H1 (cell line): ENCODE data around the gene NTRK1. TPM values are rescaled to one million over a fixed set of nuclear protein-coding genes. Genes with fewer than 3 reads are reported as not detected.

Experiments used
- CTCF ChIA-PET: fragments of 300-600 bp; sonication (Branson Sonifier 250); formaldehyde crosslinking; loops from one replicate; lab custom pipeline; 2021; ENCODE audit not compliant: partially characterized antibody; lab: Charles Lee
- POLR2A ChIA-PET: fragments of 300-600 bp; sonication (Branson Sonifier 250); formaldehyde crosslinking; loops from one replicate; lab custom pipeline; 2021; ENCODE audit warnings: inconsistent platforms; ENCODE audit not compliant: partially characterized antibody; lab: Charles Lee
- DNase-seq, 2 experiments: peaks; one replicate each; pipeline versions ENCODE4 v3.0.0 to v3.0.0-alpha.2; 2010 to 2022; ENCODE audit warnings: low spot score in 2 of 2, low read depth in 1 of 2, mixed read lengths in 1 of 2
- FAIRE-seq: peaks from 2 replicates; lab custom pipeline; 2011; peaks lifted over from hg19 to GRCh38; lab: Jason Lieb, UNC
- H2AFZ ChIP-seq: 2 replicates; pipeline ENCODE4 v1.8.1; 2012; ENCODE audit warnings: low read length, inconsistent platforms
- H2AK5ac ChIP-seq: 2 replicates; pipeline ENCODE4 v1.6.1; 2013; ENCODE audit warnings: low read depth, low read length
- H2BK120ac ChIP-seq: replicated peaks from 2 replicates; pipeline ENCODE3; 2013; ENCODE audit warnings: low read depth, low read length, inconsistent platforms
- H2BK12ac ChIP-seq: 2 replicates; pipeline ENCODE4 v1.6.1; 2013; ENCODE audit warnings: low read depth, low read length
- H2BK15ac ChIP-seq: 2 replicates; pipeline ENCODE4 v1.6.1; 2013; ENCODE audit warnings: low read length
- H2BK20ac ChIP-seq: 2 replicates; pipeline ENCODE4 v1.6.1; 2013; ENCODE audit warnings: low read length
- H2BK5ac ChIP-seq: 2 replicates; pipeline ENCODE4 v1.6.1; 2013; ENCODE audit warnings: low read depth, low read length
- H3K14ac ChIP-seq: 2 replicates; pipeline ENCODE4 v1.6.1; 2013; ENCODE audit warnings: inconsistent platforms; ENCODE audit not compliant: insufficient read length
- H3K18ac ChIP-seq: 2 replicates; pipeline ENCODE4 v1.6.1; 2013; ENCODE audit warnings: low read length; ENCODE audit errors: extremely low read depth
- H3K23ac ChIP-seq: 2 replicates; pipeline ENCODE4 v1.6.1; 2013; ENCODE audit warnings: inconsistent platforms; ENCODE audit not compliant: insufficient read length
- H3K23me2 ChIP-seq: 2 replicates; pipeline ENCODE4 v1.6.1; 2013; ENCODE audit warnings: low read depth, low read length
- H3K27ac ChIP-seq: 2 replicates; pipeline ENCODE4 v1.6.1; 2011; ENCODE audit warnings: low read depth, low read length, inconsistent platforms
- H3K27me3 ChIP-seq, 4 experiments: replicated peaks in 1 of 4; 1 replicate in 1 of 4; 2 replicates in 3 of 4; pipeline versions ENCODE4 v1.6.1 to v1.8.1; 2011 to 2013; ENCODE audit warnings: low read length in 3 of 4, mild to moderate bottlenecking in 3 of 4, inconsistent platforms in 2 of 4, mixed read lengths in 2 of 4, moderate library complexity in 1 of 4; ENCODE audit not compliant: control insufficient read depth in 3 of 4, insufficient read depth in 3 of 4; ENCODE audit errors: extremely low read depth in 1 of 4
- H3K36me3 ChIP-seq, 4 experiments: 2 replicates each; pipeline versions ENCODE4 v1.6.1 to v1.8.1; 2011 to 2013; ENCODE audit warnings: mild to moderate bottlenecking in 4 of 4, low read length in 3 of 4, moderate library complexity in 2 of 4, control low read depth in 1 of 4, inconsistent platforms in 1 of 4; ENCODE audit not compliant: insufficient read depth in 4 of 4, control insufficient read depth in 2 of 4
- H3K4ac ChIP-seq: replicated peaks from 2 replicates; pipeline ENCODE3; 2013; ENCODE audit warnings: low read length, low read depth, mixed read lengths, inconsistent platforms; ENCODE audit not compliant: insufficient read length
- H3K4me1 ChIP-seq, 4 experiments: replicated peaks in 1 of 4; 1 replicate in 1 of 4; 2 replicates in 3 of 4; pipeline versions ENCODE4 v1.6.1 to v1.8.1; 2011 to 2013; ENCODE audit warnings: low read length in 3 of 4, inconsistent platforms in 2 of 4, mixed read lengths in 1 of 4; ENCODE audit not compliant: insufficient read depth in 4 of 4, control insufficient read depth in 3 of 4
- H3K4me2 ChIP-seq, 2 experiments: 2 replicates each; pipeline versions ENCODE4 v1.6.1 to v1.8.1; 2011 to 2013; ENCODE audit warnings: low read depth in 2 of 2, low read length in 2 of 2, control low read depth in 1 of 2, inconsistent platforms in 1 of 2, mild to moderate bottlenecking in 1 of 2; ENCODE audit not compliant: insufficient read depth in 1 of 2
- H3K4me3 ChIP-seq, 4 experiments: fragments of 200-600, 300-600 bp in 1 of 4; sonication (generic), shearing (Covaris generic), sonication (Bioruptor Twin) in 1 of 4; 2 replicates each; pipeline versions ENCODE4 v1.5.1 to v1.8.1; 2011 to 2016; ENCODE audit warnings: low read length in 4 of 4, low read depth in 3 of 4, control low read depth in 2 of 4, inconsistent platforms in 2 of 4, mild to moderate bottlenecking in 2 of 4, mixed read lengths in 1 of 4, moderate library complexity in 1 of 4; ENCODE audit not compliant: insufficient read depth in 2 of 4; ENCODE audit errors: extremely low read depth in 1 of 4
- H3K56ac ChIP-seq: replicated peaks from 2 replicates; pipeline ENCODE3; 2013; ENCODE audit warnings: low read depth, mild to moderate bottlenecking, mixed read lengths, low read length, inconsistent platforms; ENCODE audit not compliant: insufficient read length
- H3K79me1 ChIP-seq: 2 replicates; pipeline ENCODE4 v1.6.1; 2013; ENCODE audit warnings: low read depth, low read length, control low read depth
- H3K79me2 ChIP-seq, 2 experiments: 2 replicates each; pipeline versions ENCODE4 v1.6.1 to v1.8.1; 2012 to 2013; ENCODE audit warnings: low read length in 2 of 2, mild to moderate bottlenecking in 2 of 2, inconsistent platforms in 1 of 2; ENCODE audit not compliant: insufficient read depth in 2 of 2, control insufficient read depth in 1 of 2
- H3K9ac ChIP-seq, 4 experiments: replicated peaks in 1 of 4; 1 replicate in 1 of 4; 2 replicates in 3 of 4; pipeline versions ENCODE4 v1.6.1 to v1.8.1; 2011 to 2013; ENCODE audit warnings: low read depth in 3 of 4, low read length in 3 of 4, control low read depth in 2 of 4, mild to moderate bottlenecking in 2 of 4, moderate library complexity in 2 of 4, inconsistent platforms in 1 of 4; ENCODE audit errors: extremely low read depth in 1 of 4
- H3K9me3 ChIP-seq, 2 experiments: 2 replicates each; pipeline versions ENCODE4 v1.6.1 to v1.8.1; 2012 to 2013; ENCODE audit warnings: mild to moderate bottlenecking in 2 of 2, moderate library complexity in 2 of 2, control low read depth in 1 of 2, inconsistent platforms in 1 of 2, low read depth in 1 of 2, low read length in 1 of 2, mixed read lengths in 1 of 2; ENCODE audit not compliant: insufficient read depth in 2 of 2
- H4K20me1 ChIP-seq, 2 experiments: replicated peaks in 1 of 2; 2 replicates each; pipeline versions ENCODE3 to v1.8.1; 2011 to 2013; ENCODE audit warnings: inconsistent platforms in 2 of 2, low read length in 2 of 2, mild to moderate bottlenecking in 1 of 2; ENCODE audit not compliant: insufficient read depth in 2 of 2, control insufficient read depth in 1 of 2
- H4K5ac ChIP-seq: 2 replicates; pipeline ENCODE4 v1.6.1; 2013; ENCODE audit warnings: low read length, low read depth, mixed read lengths, inconsistent platforms; ENCODE audit not compliant: insufficient read length
- H4K8ac ChIP-seq: 2 replicates; pipeline ENCODE4 v1.8.0; 2013; ENCODE audit warnings: mild to moderate bottlenecking, moderate library complexity, low read length, inconsistent platforms; ENCODE audit not compliant: insufficient read depth; ENCODE audit errors: extremely low read depth
- H4K91ac ChIP-seq: replicated peaks from 2 replicates; pipeline ENCODE3; 2013; ENCODE audit warnings: low read length, mixed read lengths, inconsistent platforms; ENCODE audit not compliant: insufficient read length
- ATF3 ChIP-seq: IDR thresholded peaks from 2 replicates; pipeline ENCODE4 v1.6.1; 2011; ENCODE audit warnings: low read depth, mild to moderate bottlenecking, low read length; ENCODE audit not compliant: insufficient read depth
- CBX8 ChIP-seq: fragments of 300-800, 300-1000 bp; sonication (generic); IDR thresholded peaks from 2 replicates; pipeline ENCODE4 v1.7.1; 2016; ENCODE audit warnings: low read depth, low read length, borderline replicate concordance
- CREB1 ChIP-seq: IDR thresholded peaks from 2 replicates; pipeline ENCODE4 v1.6.1; 2012; ENCODE audit warnings: inconsistent platforms
- GTF2F1 ChIP-seq: IDR thresholded peaks from 2 replicates; pipeline ENCODE4 v1.6.1; 2012; ENCODE audit warnings: low read depth, low read length, improper control_type of control experiment, borderline replicate concordance
- JUN ChIP-seq: IDR thresholded peaks from 2 replicates; pipeline ENCODE4 v1.6.1; 2011; ENCODE audit warnings: low read depth, mild to moderate bottlenecking, improper control_type of control experiment, low read length
- KDM4A ChIP-seq: IDR thresholded peaks from one replicate; pipeline ENCODE4 v1.7.1; 2012; ENCODE audit warnings: low read depth, mild to moderate bottlenecking, moderate library complexity, low read length, inconsistent platforms; ENCODE audit not compliant: severe bottlenecking
- KDM5A ChIP-seq: fragments of 200-600 bp; IDR thresholded peaks from 2 replicates; pipeline ENCODE4 v1.7.1; 2012; ENCODE audit warnings: mild to moderate bottlenecking, low read length, inconsistent platforms, mixed read lengths
- POLR2A ChIP-seq, 2 experiments: IDR thresholded peaks; 1 replicate in 1 of 2; 2 replicates in 1 of 2; pipeline ENCODE4 v1.6.1; 2011; ENCODE audit warnings: low read depth in 2 of 2, low read length in 2 of 2, mild to moderate bottlenecking in 2 of 2; ENCODE audit errors: control extremely low read depth in 1 of 2
- SP1 ChIP-seq: IDR thresholded peaks from 2 replicates; pipeline ENCODE4 v1.6.1; 2011; ENCODE audit warnings: low read depth, low read length
- SP4 ChIP-seq: IDR thresholded peaks from 2 replicates; pipeline ENCODE4 v1.6.1; 2012; ENCODE audit warnings: low read length, inconsistent platforms
- TAF7 ChIP-seq: optimal IDR thresholded peaks from 2 replicates; pipeline ENCODE3; 2011; ENCODE audit warnings: low read depth, mild to moderate bottlenecking, inconsistent platforms, low read length, moderate library complexity, borderline replicate concordance
- USF2 ChIP-seq: IDR thresholded peaks from 2 replicates; pipeline ENCODE4 v1.6.1; 2011; ENCODE audit warnings: low read length, improper control_type of control experiment
- ZNF274 ChIP-seq: IDR thresholded peaks from 2 replicates; pipeline ENCODE4 v1.7.0; 2012; ENCODE audit warnings: low read length, borderline replicate concordance; ENCODE audit errors: extremely low read depth
- WGBS, 2 experiments: shearing (Covaris generic) in 1 of 2; methylation state at CpG; one replicate each; pipeline versions ENCODE4 v1.1.6 to v1.1.7; 2013 to 2015; ENCODE audit warnings: low lambda C conversion rate in 2 of 2, mixed read lengths in 2 of 2, inconsistent platforms in 1 of 2, low coverage in 1 of 2, missing lambda C conversion rate in 1 of 2; ENCODE audit not compliant: insufficient replicate concordance in 2 of 2, insufficient coverage in 1 of 2, insufficient read length in 1 of 2; ENCODE audit errors: extremely low coverage in 1 of 2, missing lambda C conversion rate in 1 of 2; 5-methylcytosine and 5-hydroxymethylcytosine counted together
- polyA plus RNA-seq, 7 experiments: library from polyadenylated mRNA; depleted of rRNA in 3 of 7; stranded (reverse) in 5 of 7; unstranded in 2 of 7; fragments of >200 nt in 5 of 7; fragments of 200-250 nt in 2 of 7; gene quantifications; 1 replicate in 5 of 7; 2 replicates in 1 of 7; 4 replicates in 1 of 7; pipeline versions ENCODE4 v1.2.1 to v1.2.3, GENCODE V29; 2011 to 2013; ENCODE audit warnings: missing spikeins in 2 of 7, mixed read lengths in 2 of 7
- total RNA-seq: library from RNA; stranded (reverse); fragmentation: NEBNext Ultra II Directional; extraction: Animal tissue kit (Norgen Biotek cat#: 25700); gene quantifications from 2 replicates; pipeline ENCODE4 v1.2.1, GENCODE V29; 2021

The NTRK1 gene
- total and polyA plus RNA-seq, 2 of the 8 experiments (the other 6 are each of a cell fraction or from before 2014, with no cell fraction given): 0.12 to 0.24 TPM

GRCh38 chr1:156926175-156926574, 65.5 kb downstream of the NTRK1 start:
- Histone ChIP-seq H2BK12ac (no peak overlapping the region), H2BK5ac (no peak overlapping the region), H2AFZ (no peak overlapping the region), H3K4me2 (no peak overlapping the region; a peak in 1 of 4 replicates), H3K27me3 (peaks cover 63 to 84% (median 82%) of the 10 kb centered on the region in 4 experiments), H4K20me1 (peaks cover 3 to 19% of the 10 kb centered on the region in 2 experiments), H3K23me2 (peaks cover 7% of the 10 kb centered on the region; the same call in 1 of the 2 replicates), H3K79me1 (no peaks in the 10 kb centered on the region), H3K23ac (no peak overlapping the region), H3K36me3 (no peaks in the 10 kb centered on the region), H3K79me2 (no peaks in the 10 kb centered on the region), H3K18ac (no peak overlapping the region), H3K4ac (no peak overlapping the region), H2BK15ac (no peak overlapping the region), H4K8ac (no peak overlapping the region), H4K91ac (no peak overlapping the region), H4K5ac (no peak overlapping the region), H3K56ac (no peak overlapping the region), H2AK5ac (peak overlapping the region; percentile 8; the same call in 1 of the 2 replicates), H2BK20ac (no peak overlapping the region), H3K9me3 (no peaks in the 10 kb centered on the region), H3K4me1 (peaks cover 3 to 21% (median 9%) of the 10 kb centered on the region in 4 experiments; a peak in 6 of 7 replicates), H3K4me3 (no peak overlapping the region), H2BK120ac (no peak overlapping the region), H3K27ac (no peak overlapping the region), H3K14ac (no peak overlapping the region), H3K9ac (no peak overlapping the region)
- DNase-seq: no peak
- POLR2A ChIA-PET: interaction anchor here (1.3 to 3.0 kb wide), 5 partner anchors 34 to 219 kb away, joined by 3 to 10 read pairs (median 7); no protein-coding TSS in a partner anchor
- CTCF ChIA-PET: interaction anchor here (0.8 to 11.8 kb wide), 16 partner anchors 9 to 268 kb away, joined by 3 to 287 read pairs (median 4); partner anchors contain the start of genes INSRR, NTRK1 and PEAR1
- 74% methylated on average over 3 of the region's 3 CpGs; no CpG with 5 or more reads in 1 of the 2 experiments for WGBS, 2 experiments
- FAIRE-seq: no peak
- no peak for TF ChIP-seq ZNF274
- no peak for TF ChIP-seq KDM4A
- no peak for TF ChIP-seq JUN
- TF ChIP-seq GTF2F1: no peak
- no peak for TF ChIP-seq KDM5A
- no peak for TF ChIP-seq CREB1
- TF ChIP-seq USF2: no peak
- no peak for TF ChIP-seq CBX8
- TF ChIP-seq SP4: no peak
- TF ChIP-seq TAF7: no peak
- TF ChIP-seq POLR2A (IDR thresholded peaks at IDR 0.05; ENCODE audit: control extremely low read depth in 1 of 2, low read depth in 2 of 2, low read length in 2 of 2): no peak
- TF ChIP-seq ATF3: no peak
- TF ChIP-seq SP1: no peak
